HG02981 (cell line): ENCODE results near the gene TMEM50A.
"Not testable (repeated sequence)": the region's sequence is repeated elsewhere in the genome, so short reads cannot be mapped to it uniquely, and the experiment has no call there.

Experiments used
- ATAC-seq: cut with Tn5 transposase; IDR thresholded peaks from one replicate; pipeline ENCODE4 v1.9.1; 2021; ENCODE audit warnings: mild to moderate bottlenecking, moderate library complexity; ENCODE audit not compliant: unreplicated experiment

TMEM50A gene

DNA sequence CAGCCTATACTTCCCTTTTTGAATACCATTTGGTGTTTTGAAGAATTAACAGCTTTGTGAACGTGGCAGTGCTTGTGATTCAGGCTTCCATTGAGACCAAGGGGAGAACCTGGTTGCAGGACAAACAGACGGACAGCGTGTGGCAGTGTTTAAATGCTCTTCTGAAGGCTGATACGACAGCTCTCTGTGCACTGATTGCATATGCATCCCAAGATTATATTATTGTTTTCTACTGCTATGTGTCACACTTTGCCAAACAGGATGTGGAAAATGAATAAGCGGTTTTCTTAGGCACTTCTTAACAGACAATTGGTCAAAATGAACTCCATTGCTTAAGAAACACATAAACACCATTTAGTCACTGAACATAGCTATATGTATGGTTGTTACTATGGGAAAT is 8.2 kb upstream of the TMEM50A start:
- not testable (repeated sequence) for ATAC-seq

DNA sequence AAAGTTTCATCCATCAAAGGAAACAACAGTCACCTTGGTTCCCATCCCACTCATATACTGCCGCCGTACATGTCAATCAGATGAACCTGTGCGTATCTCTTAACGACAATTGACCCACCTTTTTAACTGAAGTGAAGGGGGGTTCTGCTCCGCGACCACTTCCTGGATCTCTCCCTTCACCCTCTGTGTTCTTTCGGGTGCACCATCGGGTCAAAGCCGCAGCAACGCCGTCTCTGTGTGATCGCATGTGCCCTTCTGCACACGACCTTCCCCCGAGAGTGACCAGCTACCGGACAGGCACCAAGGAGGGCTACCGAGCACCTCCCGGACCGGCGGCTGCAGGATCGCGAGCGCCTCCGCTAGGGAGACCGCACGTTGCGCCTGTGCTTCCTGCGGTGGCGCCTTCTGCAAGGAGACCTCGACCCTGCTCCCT is 1.2 kb upstream of the TMEM50A start:
- ATAC-seq: not testable (repeated sequence)

DNA sequence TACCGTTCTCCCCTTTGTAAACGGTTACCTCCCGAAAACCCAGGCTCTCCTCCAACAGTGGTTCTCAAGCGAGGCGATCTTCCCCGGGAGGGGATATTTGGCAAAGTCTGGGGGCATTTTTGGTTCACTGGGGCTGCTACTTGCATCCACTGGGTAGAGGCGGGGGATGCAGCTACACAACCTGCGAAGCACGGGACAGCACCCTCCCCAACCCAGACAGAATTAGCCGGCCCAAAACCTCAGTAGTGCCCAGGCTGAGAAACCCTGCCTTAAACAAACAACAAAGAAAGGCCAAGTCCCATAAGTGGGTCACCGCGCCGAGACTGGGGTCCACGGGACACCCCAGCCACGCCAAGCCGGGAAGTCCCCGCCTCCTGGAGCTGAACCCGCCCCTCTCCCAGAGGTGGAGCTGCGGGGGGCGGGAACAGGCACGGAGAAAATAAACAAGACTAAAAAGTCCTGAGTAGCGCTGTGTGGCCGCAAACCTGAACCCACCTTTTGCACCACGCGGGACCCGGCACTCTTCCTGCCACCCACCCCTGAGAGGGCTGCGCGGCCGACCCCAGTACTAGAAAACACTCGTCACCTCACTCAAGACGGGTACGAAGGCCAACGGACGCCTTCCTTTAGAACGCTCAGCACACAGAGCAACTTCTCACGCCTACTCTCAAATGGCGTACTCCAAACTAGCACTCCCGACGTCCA is 499 bp upstream of the TMEM50A start:
- peak; percentile 21 for ATAC-seq

GRCh38 chr1:25338986-25339385 is 852 bp downstream of the TMEM50A start:
- no peak for ATAC-seq

GRCh38 chr1:25341746-25342145 is 3.6 kb downstream of the TMEM50A start:
- ATAC-seq: no peak

GRCh38 chr1:25342846-25343245 is 4.7 kb downstream of the TMEM50A start:
- ATAC-seq: no peak

- no peak for ATAC-seq
Measured at GRCh38 chr1:25343872-25344271, 5.7 kb downstream of the TMEM50A start.

DNA sequence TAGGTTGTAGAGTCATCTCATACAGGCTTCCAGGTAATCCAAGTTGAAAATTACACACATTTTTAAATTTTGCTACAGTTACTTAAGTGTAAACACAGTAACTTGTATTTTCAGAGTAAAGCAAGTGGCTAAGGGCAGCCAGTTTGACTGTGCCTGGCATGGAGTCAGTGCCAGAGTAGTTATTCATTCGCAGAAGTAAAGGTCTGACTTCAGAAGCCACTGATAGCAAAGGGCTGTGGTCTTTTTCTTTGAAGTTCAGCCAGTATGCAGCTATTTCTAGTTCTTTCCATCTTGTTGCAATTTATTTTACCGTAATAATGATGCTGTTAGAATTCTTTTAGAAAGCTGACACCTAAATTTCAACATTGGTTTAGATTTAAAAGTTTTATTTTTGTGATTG is 9.4 kb downstream of the TMEM50A start:
- ATAC-seq: no peak

GRCh38 chr1:25349606-25350005 is 11.5 kb downstream of the TMEM50A start:
- ATAC-seq: no peak

GRCh38 chr1:25355841-25356395 is 17.8 kb downstream of the TMEM50A start:
- ATAC-seq: no peak

DNA sequence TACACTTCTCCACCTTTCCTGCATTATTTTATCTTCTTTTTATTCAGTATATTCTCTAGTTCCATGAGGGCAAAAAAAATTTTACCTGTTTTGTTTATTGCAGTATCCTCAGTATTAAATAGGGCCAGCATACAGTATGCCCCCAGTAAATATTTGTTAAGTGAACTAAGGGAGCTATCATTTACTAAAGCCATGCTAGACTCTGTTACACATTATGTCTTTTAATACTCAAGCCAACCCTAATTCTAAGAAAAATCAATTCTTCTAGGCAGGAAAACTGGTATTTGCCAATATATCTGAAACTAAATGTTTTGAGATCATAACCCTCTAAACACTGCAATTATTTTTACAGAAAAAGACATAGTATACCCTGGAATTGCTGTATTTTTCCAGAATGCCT is 18.3 kb downstream of the TMEM50A start:
- no peak for ATAC-seq

DNA sequence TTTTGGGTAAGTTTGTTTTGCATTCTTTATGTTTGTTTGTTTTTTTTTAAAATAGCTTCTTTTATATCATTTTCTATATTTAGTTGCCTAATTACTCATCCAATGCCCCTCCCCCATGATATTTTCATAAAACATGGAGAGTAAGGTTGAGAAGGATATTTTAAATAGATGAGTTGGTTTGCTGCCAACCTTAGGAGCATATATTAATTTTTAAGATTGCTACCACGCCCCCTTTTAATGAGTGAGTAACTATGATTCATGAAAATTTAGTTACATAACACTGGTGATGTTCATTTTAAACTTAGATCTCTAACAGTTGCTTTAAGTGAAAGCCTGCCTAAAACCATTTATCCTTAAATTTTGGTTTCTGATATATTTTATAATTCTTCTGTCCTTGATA is 18.7 kb downstream of the TMEM50A start:
- ATAC-seq: no peak

DNA sequence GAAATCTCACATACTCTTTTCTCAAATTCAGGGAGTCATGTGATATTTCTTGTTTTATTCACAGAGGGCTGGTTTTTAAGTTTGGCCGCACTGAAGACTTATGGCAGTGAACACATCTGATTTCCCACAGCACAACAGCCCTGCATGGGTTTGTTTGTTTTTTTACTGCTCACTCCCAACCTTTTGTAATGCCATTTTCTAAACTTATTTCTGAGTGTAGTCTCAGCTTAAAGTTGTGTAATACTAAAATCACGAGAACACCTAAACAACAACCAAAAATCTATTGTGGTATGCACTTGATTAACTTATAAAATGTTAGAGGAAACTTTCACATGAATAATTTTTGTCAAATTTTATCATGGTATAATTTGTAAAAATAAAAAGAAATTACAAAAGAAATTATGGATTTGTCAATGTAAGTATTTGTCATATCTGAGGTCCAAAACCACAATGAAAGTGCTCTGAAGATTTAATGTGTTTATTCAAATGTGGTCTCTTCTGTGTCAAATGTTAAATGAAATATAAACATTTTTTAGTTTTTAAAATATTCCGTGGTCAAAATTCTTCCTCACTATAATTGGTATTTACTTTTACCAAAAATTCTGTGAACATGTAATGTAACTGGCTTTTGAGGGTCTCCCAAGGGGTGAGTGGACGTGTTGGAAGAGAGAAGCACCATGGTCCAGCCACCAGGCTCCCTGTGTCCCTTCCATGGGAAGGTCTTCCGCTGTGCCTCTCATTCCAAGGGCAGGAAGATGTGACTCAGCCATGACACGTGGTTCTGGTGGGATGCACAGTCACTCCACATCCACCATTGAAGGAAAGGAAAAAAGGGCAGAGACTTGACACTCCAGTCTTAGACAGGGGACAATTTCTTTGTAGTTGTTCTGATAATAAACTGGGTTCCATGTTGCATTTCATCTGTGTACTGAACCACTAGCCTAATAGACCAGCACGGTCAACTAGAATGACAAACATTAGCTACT is 22.8 kb downstream of the TMEM50A start:
- no peak for ATAC-seq

GRCh38 chr1:25361901-25362300 is 23.8 kb downstream of the TMEM50A start:
- ATAC-seq: no peak

- not testable (repeated sequence) for ATAC-seq
Measured at GRCh38 chr1:25362634-25363559, 24.8 kb downstream of the TMEM50A start.

DNA sequence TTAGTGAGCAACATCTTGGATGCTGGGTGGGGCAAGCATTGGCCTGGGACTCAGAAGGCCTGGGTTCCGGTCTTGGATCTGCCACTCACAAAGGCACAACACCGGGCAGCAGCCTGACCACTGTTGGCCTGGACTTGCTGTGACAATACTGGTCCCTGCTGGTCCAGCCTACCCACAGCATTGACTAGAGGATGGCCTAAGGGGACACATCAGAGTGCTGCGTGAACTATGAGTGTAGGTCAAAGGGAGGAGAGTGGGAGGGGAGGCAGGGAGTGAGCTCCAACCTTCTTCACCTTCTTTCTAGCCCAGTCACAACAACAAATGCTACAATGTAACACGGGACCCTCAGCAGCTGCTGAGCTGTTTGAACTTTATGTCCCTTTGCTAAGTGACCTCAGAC is 31.1 kb downstream of the TMEM50A start:
- ATAC-seq: no peak

DNA sequence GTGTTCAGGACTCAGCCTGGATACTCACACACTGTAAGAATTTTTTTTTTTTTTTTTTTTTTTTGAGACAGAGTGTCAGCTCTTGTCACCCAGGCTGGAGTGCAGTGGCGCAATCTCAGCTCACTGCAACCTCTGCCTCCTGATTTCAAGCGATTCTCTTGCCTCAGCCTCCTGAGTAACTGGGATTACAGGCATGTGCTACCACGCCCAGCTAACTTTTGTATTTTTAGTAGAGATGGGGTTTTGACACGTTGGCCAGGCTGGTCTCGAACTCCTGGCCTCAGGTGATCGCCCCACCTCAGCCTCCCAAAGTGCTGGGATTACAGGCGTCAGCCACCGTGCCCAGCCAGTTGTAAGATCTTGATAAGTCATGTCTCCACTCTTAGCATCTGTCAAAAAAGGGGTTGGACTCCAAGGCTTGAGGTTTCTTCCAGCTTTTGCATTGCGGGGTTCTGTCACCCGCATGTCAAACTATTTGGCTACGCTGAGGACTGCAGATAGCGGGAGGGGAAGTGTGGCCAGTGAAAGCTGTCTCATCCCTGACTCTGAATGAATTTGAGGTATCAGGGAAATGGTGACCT is 31.6 kb downstream of the TMEM50A start:
- not testable (repeated sequence) for ATAC-seq

DNA sequence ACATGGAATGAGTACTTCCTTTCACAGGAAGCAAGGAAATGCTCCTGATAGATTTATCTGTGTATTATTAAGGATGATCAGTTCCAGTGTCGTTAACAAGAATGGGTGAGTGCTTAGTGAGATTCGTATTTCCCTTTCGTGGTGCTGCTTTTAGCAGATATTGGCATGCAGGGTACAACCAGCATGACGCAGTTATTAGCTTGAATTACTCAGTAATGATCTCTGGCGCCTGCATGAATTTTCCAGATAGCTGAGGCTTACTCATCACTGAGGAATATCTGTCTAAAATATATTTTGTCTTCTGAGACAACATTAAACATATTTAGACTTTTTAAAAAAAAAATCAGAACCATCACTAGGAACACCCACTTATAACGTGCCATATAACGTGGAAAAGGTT is 33.6 kb downstream of the TMEM50A start:
- not testable (repeated sequence) for ATAC-seq

GRCh38 chr1:25378367-25378766 is 40.2 kb downstream of the TMEM50A start:
- ATAC-seq: not testable (repeated sequence)

DNA sequence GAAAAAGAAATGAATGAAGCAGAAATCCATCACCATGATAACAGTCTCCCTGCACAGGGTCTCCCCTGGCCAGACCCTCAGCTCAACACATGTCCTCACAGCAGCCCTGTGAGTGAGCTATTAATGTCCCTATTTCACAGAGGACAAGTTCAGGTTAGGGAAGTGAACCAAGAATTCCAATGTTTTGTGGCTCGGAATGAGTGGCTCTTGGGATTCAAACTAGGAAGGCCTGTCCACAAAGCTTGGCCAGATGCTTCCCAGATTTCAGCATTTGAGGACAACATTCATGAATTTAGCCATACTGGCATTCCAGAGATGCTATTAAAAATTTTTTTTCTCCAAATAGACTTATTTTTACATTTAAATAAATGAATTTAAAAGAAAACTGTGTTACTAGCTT is 44.4 kb downstream of the TMEM50A start:
- ATAC-seq: not testable (repeated sequence)
